Cardiac fibroblast (primary cell): Measurements from ENCODE around the gene NPFFR2.

Experiments used
- DNase-seq, 2 donors: peaks; one replicate each; pipeline versions ENCODE4 v3.0.0 to v3.0.0-alpha.2; 2010; ENCODE audit warnings: low read depth in 2 of 2
- H3K4me3 ChIP-seq, 2 donors: replicated peaks in 1 of 2; 1 replicate in 1 of 2; 2 replicates in 1 of 2; pipeline ENCODE4 v1.5.1; 2011; ENCODE audit warnings: low read depth in 2 of 2, low read length in 2 of 2, mild to moderate bottlenecking in 2 of 2, moderate library complexity in 1 of 2
- CTCF ChIP-seq: IDR thresholded peaks from one replicate; pipeline ENCODE4 v1.5.1; 2011; ENCODE audit warnings: low read depth, mild to moderate bottlenecking, low read length, inconsistent platforms

Gene NPFFR2

GRCh38 chr4:72109959-72110497 lies 78.2 kb downstream of the NPFFR2 start:
- TF ChIP-seq CTCF, result no peak
- H3K4me3 ChIP-seq, result no peak overlapping the region
- DNase-seq, result no peak

- peak in 1 of 2 donors; percentile 5 for DNase-seq
- H3K4me3 ChIP-seq, result no peak overlapping the region
- no peak for TF ChIP-seq CTCF
These were observed 79.1 kb downstream of the NPFFR2 start for GRCh38 chr4:72110886-72111285.

- H3K4me3 ChIP-seq, result no peak overlapping the region
- no peak for TF ChIP-seq CTCF
- no peak for DNase-seq
These were observed 80.1 kb downstream of the NPFFR2 start for GRCh38 chr4:72111863-72112262.

GRCh38 chr4:72112514-72113156 lies 80.8 kb downstream of the NPFFR2 start:
- no peak for TF ChIP-seq CTCF
- H3K4me3 ChIP-seq, result no peak overlapping the region
- DNase-seq, result peak; percentile 0 to 89

GRCh38 chr4:72118017-72118416 lies 86.2 kb downstream of the NPFFR2 start:
- no peak for TF ChIP-seq CTCF
- no peak for DNase-seq
- H3K4me3 ChIP-seq, result no peak overlapping the region

- TF ChIP-seq CTCF, result no peak
- H3K4me3 ChIP-seq, result no peak overlapping the region
- no peak for DNase-seq
These were observed 88.1 kb downstream of the NPFFR2 start for GRCh38 chr4:72119946-72120345.

- no peak for DNase-seq
- no peak overlapping the region for H3K4me3 ChIP-seq
- TF ChIP-seq CTCF, result no peak
These were observed 96.9 kb downstream of the NPFFR2 start for GRCh38 chr4:72128741-72129140.
